Brain microvascular endothelial cell (primary cell): ENCODE results near the gene UBXN1.

ENCODE experiments used
- DNase-seq: peaks from one replicate; pipeline ENCODE4 v3.0.0-alpha.2; 2020
- H3K27ac ChIP-seq: fragments of 250-450 bp; sonication (Bioruptor Pico); 2 replicates; pipeline ENCODE4 v1.5.1; 2020; ENCODE audit warnings: mild to moderate bottlenecking, moderate library complexity
- H3K27me3 ChIP-seq: fragments of 250-450 bp; sonication (Bioruptor Pico); replicated peaks from 2 replicates; pipeline ENCODE4 v1.5.1; 2020; ENCODE audit warnings: mild to moderate bottlenecking
- H3K36me3 ChIP-seq: fragments of 250-450 bp; sonication (Bioruptor Pico); replicated peaks from 2 replicates; pipeline ENCODE4 v1.5.1; 2020; ENCODE audit warnings: mild to moderate bottlenecking
- H3K4me3 ChIP-seq: 2 replicates; pipeline ENCODE4 v1.5.1; 2011; ENCODE audit warnings: low read depth, mild to moderate bottlenecking, control low read depth, low read length, moderate library complexity
- in situ Hi-C: cut with HindIII; loops from 2 replicates; pipeline ENCODE4 v1.10.0; 2017; ENCODE audit warnings: low sequenced_read_pairs, low pct_ligation_motif_present
- TF ChIP-seq, protein P1 (sequence below): IDR thresholded peaks from 2 replicates; pipeline ENCODE4 v1.5.1; 2011; ENCODE audit warnings: low read depth, mild to moderate bottlenecking, moderate library complexity, low read length, control low read depth, inconsistent platforms; ENCODE audit errors: missing control alignments

UBXN1 gene

DNA sequence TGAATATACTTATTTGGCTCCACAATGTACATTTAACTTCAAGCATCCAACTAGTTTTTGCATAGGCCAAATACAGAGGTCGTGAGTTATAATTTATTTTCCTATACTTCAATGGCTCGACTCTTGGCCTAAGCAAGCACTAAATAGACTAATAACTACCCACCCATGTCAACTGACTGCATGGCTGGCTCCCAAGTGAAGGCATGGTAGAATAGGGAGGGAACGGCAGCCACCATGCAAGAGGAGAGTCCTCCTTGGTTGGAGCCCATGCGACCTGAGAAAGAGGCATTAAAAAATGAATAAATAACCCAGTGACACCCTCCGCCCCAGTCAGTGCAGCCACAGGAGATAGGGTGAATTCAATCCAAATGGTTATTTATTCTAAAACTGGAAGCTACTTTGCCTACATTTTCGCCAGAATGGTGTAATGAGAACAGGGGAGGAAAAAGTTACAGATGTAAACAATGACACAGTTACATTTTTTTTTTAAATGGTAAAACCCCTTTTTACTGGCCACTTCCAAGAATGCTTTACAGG is 33.5 kb upstream of the UBXN1 start:
- Histone ChIP-seq H3K27ac (no peak overlapping the region), H3K27me3 (no peaks in the 10 kb centered on the region), H3K36me3 (peaks cover 56% of the 10 kb centered on the region), H3K4me3 (no peak overlapping the region)
- no peak for DNase-seq
- in situ Hi-C loops, result no loop called here
- TF ChIP-seq, protein P1, sequence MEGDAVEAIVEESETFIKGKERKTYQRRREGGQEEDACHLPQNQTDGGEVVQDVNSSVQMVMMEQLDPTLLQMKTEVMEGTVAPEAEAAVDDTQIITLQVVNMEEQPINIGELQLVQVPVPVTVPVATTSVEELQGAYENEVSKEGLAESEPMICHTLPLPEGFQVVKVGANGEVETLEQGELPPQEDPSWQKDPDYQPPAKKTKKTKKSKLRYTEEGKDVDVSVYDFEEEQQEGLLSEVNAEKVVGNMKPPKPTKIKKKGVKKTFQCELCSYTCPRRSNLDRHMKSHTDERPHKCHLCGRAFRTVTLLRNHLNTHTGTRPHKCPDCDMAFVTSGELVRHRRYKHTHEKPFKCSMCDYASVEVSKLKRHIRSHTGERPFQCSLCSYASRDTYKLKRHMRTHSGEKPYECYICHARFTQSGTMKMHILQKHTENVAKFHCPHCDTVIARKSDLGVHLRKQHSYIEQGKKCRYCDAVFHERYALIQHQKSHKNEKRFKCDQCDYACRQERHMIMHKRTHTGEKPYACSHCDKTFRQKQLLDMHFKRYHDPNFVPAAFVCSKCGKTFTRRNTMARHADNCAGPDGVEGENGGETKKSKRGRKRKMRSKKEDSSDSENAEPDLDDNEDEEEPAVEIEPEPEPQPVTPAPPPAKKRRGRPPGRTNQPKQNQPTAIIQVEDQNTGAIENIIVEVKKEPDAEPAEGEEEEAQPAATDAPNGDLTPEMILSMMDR, result no peak

DNA sequence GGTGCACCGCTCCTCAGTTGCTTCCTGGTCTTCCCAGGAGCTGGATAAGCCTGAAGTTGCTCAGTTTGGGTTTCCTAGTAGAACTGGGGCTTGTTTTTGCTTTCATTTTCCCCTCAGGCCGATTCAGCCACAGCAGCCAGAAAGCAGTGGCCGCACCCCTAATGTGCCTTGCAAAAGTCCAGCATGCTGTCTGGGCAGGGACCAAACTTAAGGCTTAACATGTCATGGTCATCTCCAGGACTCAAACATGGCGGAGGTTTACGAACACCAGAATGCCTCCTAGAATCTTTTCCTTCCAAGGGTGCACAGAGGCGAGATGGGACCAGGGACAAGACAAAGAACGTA is 31.1 kb upstream of the UBXN1 start:
- no peaks in the 10 kb centered on the region for H3K27me3 ChIP-seq
- peaks cover 35% of the 10 kb centered on the region for H3K36me3 ChIP-seq
- DNase-seq, result no peak
- H3K27ac ChIP-seq, result peak overlapping the region; percentile 76
- in situ Hi-C loops, result no loop called here
- H3K4me3 ChIP-seq, result peak overlapping the region; percentile 66
- TF ChIP-seq, protein P1, result no peak

DNA sequence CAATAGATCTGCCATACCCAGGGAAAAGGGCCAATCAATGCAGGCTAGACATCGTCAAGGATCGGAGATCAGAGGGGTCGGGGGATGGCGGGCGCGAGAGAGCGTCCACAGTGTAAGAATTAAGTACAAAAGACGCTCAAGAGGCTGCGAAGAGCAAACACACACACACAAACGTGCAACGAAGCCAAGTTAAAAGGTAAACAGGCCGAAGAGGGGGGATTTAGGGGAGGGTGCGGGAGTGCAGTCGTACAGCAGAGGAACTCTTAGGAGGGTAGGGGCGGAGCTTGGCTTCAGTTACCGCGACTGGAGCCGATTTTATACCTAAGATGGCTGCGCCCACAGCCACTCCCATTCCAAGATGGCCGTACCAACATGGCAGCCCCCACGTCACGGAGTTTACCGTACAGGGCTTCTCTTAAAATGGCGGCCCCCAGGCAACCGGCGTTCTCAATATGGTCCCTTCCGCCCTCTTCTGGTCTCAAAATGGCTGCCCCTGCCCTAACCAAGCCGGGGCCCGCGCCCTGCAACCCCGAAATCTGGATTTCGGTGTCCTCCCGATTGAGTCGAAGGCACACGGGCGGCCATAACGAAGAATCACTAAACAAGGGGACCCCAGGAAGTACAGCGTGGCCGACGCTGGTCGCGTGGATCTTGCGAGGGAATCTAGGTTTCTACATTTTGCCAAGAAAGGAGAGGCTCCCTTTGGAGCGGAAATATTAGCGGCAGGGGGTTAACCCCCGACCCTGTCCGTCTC is 30.6 kb upstream of the UBXN1 start:
- H3K27ac ChIP-seq, result peak overlapping the region; percentile 76
- DNase-seq, result peak; percentile 96
- peaks cover 31% of the 10 kb centered on the region for H3K36me3 ChIP-seq
- in situ Hi-C loops, result no loop called here
- no peaks in the 10 kb centered on the region for H3K27me3 ChIP-seq
- TF ChIP-seq, protein P1, result no peak
- H3K4me3 ChIP-seq, result peak overlapping the region; percentile 66

DNA sequence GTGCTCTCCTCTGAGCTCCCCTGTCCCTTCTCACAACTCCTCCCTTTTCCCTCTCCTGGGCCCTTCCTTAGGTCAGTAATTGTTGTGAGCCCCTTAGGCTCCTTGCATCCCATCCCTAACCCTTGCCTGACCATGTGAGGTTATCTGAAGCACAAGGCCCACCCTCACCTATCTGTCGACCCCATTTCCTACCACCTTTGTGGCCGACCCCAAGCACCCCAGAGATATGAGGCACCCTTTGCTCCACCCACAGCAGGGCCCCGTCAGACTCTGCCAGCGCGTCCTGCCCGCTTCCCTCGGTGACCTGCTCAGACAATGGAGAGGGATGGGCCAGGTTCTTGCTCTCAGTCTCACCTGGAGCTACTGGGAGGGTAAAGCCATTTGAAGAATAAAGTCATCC is 29.9 kb upstream of the UBXN1 start:
- Histone ChIP-seq H3K4me3 (peak overlapping the region; percentile 66), H3K36me3 (peaks cover 27% of the 10 kb centered on the region), H3K27me3 (no peaks in the 10 kb centered on the region), H3K27ac (peak overlapping the region; percentile 76)
- DNase-seq, result no peak
- in situ Hi-C loops, result no loop called here
- TF ChIP-seq, protein P1, result no peak

DNA sequence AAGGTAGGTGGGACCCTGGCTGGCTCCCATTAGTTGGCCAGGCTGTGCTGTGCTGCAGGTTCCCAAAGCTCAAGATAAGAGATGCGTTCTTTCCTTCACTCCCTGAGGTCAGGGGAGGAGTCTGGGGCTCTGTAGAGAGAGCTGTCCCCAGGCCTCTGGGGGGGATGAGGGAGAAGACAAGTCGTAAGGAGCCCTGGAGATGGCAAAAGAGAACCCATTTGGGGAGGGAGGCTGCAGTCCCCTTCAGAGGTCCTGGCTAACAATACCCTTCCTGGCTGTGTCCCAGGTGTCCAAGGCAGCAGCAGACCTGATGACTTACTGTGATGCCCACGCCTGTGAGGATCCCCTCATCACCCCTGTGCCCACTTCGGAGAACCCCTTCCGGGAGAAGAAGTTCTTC is 29.5 kb upstream of the UBXN1 start:
- Histone ChIP-seq H3K27ac (no peak overlapping the region), H3K36me3 (peaks cover 27% of the 10 kb centered on the region), H3K27me3 (no peaks in the 10 kb centered on the region), H3K4me3 (no peak overlapping the region)
- in situ Hi-C loops, result no loop called here
- TF ChIP-seq, protein P1, result no peak
- no peak for DNase-seq

DNA sequence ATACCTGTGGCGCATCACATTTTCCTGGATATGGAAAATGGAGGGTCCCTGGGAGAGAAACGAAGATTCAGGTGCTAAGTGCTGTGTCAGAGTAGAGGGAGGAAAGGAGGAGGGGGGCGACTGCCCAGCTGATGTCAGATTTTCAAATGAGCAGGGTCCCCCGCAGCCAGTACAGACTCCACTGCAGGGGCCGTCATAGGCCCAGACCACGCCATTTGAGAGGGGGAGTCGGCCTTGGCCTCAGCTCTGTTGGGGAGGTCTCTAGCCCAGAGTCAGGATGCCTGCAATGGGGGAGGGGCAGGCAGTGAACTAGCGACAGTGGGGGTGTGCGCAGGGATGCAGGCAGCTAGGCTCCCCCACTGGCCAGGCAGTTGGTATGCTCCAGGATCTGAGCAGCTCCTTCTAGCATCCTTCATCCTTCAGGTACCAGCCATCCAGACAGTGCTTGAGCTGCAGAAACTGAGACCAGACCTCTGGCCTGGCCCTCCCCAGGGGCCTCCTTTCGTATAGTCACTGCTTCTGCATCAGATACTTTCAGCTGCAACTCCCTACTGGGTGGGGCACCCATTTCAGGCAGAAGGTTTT is 28.5 kb upstream of the UBXN1 start, which contains the start of the genes BSCL2 and GNG3:
Gene BSCL2 (minus strand): TSS at position 148 of the 585 bp plus-strand sequence. CDS start 229 bp downstream, outside the sequence.
Gene GNG3 (plus strand): TSS at position 400 of the 585 bp plus-strand sequence. CDS start 620 bp downstream, outside the sequence.
- Histone ChIP-seq H3K4me3 (peak within 1 kb of the TSS; percentile 55), H3K36me3 (peaks cover 20% of the 10 kb centered on the region), H3K27ac (no peak within 1 kb of the TSS), H3K27me3 (no peaks in the 10 kb centered on the region)
- TF ChIP-seq, protein P1, result no peak
- in situ Hi-C loops, result no loop called here
- DNase-seq, result no peak
